CD4-positive, alpha-beta T cell treated with Interferon gamma for 1 hour (primary cell): ENCODE results near the gene HCFC2.
"Not testable (repeated sequence)": the region's sequence is repeated elsewhere in the genome, so short reads cannot be mapped to it uniquely, and the experiment has no call there.

Experiments used
- DNase-seq: peaks from one replicate; pipeline ENCODE4 v3.0.0-alpha.2; 2020

HCFC2 gene

GRCh38 chr12:104064031-104064841 is at the start of gene HCFC2:
HCFC2 (plus strand) TSS chr12:104064531; CDS start chr12:104064561, 30 bp downstream.
- DNase-seq, result peak; percentile 85

GRCh38 chr12:104021862-104022261 is 42.5 kb upstream of the HCFC2 start:
- DNase-seq, result not testable (repeated sequence)

- no peak for DNase-seq
Observed at GRCh38 chr12:104022786-104023185, 41.5 kb upstream of the HCFC2 start.

GRCh38 chr12:104023710-104024109 is 40.6 kb upstream of the HCFC2 start:
- DNase-seq, result no peak

- no peak for DNase-seq
Observed at GRCh38 chr12:104024348-104024747, 40.0 kb upstream of the HCFC2 start.

GRCh38 chr12:104025771-104026170 is 38.6 kb upstream of the HCFC2 start:
- no peak for DNase-seq

- DNase-seq, result no peak
Observed at GRCh38 chr12:104026841-104027599, 37.3 kb upstream of the HCFC2 start.

GRCh38 chr12:104030596-104030995 is 33.7 kb upstream of the HCFC2 start:
- DNase-seq, result not testable (repeated sequence)

- not testable (repeated sequence) for DNase-seq
Observed at GRCh38 chr12:104036143-104036542, 28.2 kb upstream of the HCFC2 start.

GRCh38 chr12:104039769-104040168 is 24.6 kb upstream of the HCFC2 start:
- DNase-seq, result not testable (repeated sequence)

GRCh38 chr12:104042580-104042979 is 21.8 kb upstream of the HCFC2 start:
- no peak for DNase-seq

GRCh38 chr12:104044158-104044557 is 20.2 kb upstream of the HCFC2 start:
- DNase-seq, result no peak

- no peak for DNase-seq
Observed at GRCh38 chr12:104046306-104046705, 18.0 kb upstream of the HCFC2 start.

GRCh38 chr12:104048162-104048561 is 16.2 kb upstream of the HCFC2 start:
- no peak for DNase-seq

- no peak for DNase-seq
Observed at GRCh38 chr12:104048811-104049210, 15.5 kb upstream of the HCFC2 start.

GRCh38 chr12:104049278-104049902 is 14.9 kb upstream of the HCFC2 start:
- no peak for DNase-seq

- no peak for DNase-seq
Observed at GRCh38 chr12:104049903-104050356, 14.4 kb upstream of the HCFC2 start, which contains the start of gene GLT8D2. GLT8D2 (minus strand) TSS chr12:104050187; CDS start chr12:104019648, 30,539 bp downstream.

GRCh38 chr12:104050436-104050835 is 13.9 kb upstream of the HCFC2 start:
- DNase-seq, result no peak

- DNase-seq, result no peak
Observed at GRCh38 chr12:104054681-104055346, 9.5 kb upstream of the HCFC2 start.

- no peak for DNase-seq
Observed at GRCh38 chr12:104055686-104056388, 8.5 kb upstream of the HCFC2 start.

- DNase-seq, result no peak
Observed at GRCh38 chr12:104056419-104056972, 7.8 kb upstream of the HCFC2 start.

- DNase-seq, result no peak
Observed at GRCh38 chr12:104057771-104058197, 6.5 kb upstream of the HCFC2 start.
